Fibroblast of the aortic adventitia (primary cell): Measurements from ENCODE around the gene PCSK4. TPM values are rescaled to one million over a fixed set of nuclear protein-coding genes. Genes with fewer than 3 reads are reported as not detected.
A peak's percentile ranks its signal among the peaks of the same experiment; 100 is the strongest.
"Not testable (repeated sequence)": the region's sequence is repeated elsewhere in the genome, so short reads cannot be mapped to it uniquely, and the experiment has no call there.

Source experiments
- DNase-seq: peaks from one replicate; pipeline ENCODE4 v3.0.0-alpha.2; 2010; ENCODE audit warnings: low read depth
- H3K4me3 ChIP-seq: 2 replicates; pipeline ENCODE4 v1.5.1; 2011; ENCODE audit warnings: low read depth, mild to moderate bottlenecking, control low read depth, low read length, moderate library complexity
- CTCF ChIP-seq: IDR thresholded peaks from 2 replicates; pipeline ENCODE4 v1.5.1; 2011; ENCODE audit warnings: mild to moderate bottlenecking, low read length, control low read depth, inconsistent platforms; ENCODE audit not compliant: insufficient read depth
- total RNA-seq: library from RNA; depleted of rRNA; stranded (reverse); fragments of >200 nt; gene quantifications from 2 replicates; pipeline ENCODE4 v1.2.3, GENCODE V29; 2012; ENCODE audit warnings: low replicate concordance

The PCSK4 gene
- total RNA-seq, 1 donor: 2.2 TPM

DNA sequence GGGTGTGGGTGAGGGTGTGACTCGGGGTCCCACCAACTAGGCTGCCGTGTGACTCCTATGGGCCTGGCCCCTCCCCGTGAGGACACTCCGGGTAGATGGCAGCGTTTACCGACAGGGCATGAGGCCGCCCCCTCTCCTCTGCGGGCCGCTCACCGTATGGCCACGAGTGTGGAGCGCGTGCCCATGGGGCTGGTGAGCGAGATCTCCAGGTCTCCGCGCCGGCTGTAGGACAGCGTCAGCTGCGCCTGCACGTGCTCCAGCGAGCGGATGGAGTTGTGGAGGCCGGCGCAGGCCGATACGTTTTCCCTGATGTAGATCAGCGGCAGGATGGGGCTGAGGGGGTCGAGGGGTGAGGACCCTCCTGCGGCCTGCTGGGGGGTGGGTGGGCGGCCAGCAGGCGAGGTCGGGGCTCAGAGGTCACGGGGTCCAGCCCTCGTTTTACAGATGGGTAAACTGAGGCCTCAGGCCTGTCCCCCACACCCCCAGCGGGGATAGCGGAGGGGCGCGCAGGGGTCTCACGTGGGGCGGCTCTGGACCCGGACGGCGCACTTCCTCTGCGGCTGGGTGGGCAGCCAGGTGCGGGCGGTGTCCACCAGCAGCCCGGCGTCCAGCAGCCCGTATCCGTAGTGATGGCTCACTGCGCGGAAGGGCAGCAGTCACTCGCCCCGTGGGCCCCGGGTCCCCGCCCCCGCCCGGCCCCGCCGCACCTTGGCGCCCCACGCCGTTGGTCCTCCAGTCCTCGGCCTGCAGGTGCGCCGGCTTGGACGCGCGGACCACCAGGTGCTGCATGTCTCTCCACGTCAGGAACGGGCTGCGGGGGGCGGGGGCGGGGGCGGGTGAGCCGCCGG is 6.8 kb downstream of the PCSK4 start:
- TF ChIP-seq CTCF: no peak
- no peak overlapping the region for H3K4me3 ChIP-seq
- no peak for DNase-seq

- no peak overlapping the region for H3K4me3 ChIP-seq
- DNase-seq: no peak
- no peak for TF ChIP-seq CTCF
Observed at GRCh38 chr19:1482361-1483130, 7.6 kb downstream of the PCSK4 start.

- DNase-seq: no peak
- no peak overlapping the region for H3K4me3 ChIP-seq
- no peak for TF ChIP-seq CTCF
Observed at GRCh38 chr19:1481893-1482360, 8.2 kb downstream of the PCSK4 start.

- no peak for TF ChIP-seq CTCF
- no peak for DNase-seq
- H3K4me3 ChIP-seq: no peak overlapping the region
Observed at GRCh38 chr19:1481224-1481892, 8.8 kb downstream of the PCSK4 start.

- no peak for TF ChIP-seq CTCF
- peak within 1 kb of the TSS; percentile 89 for H3K4me3 ChIP-seq
- DNase-seq: peak; percentile 89
Observed at GRCh38 chr19:1478934-1479707, 11.0 kb downstream of the PCSK4 start, which contains the start of gene C19orf25. Gene C19orf25, minus strand, starts transcription at chr19:1479215. Its CDS starts 312 bp downstream, at chr19:1478903.

DNA sequence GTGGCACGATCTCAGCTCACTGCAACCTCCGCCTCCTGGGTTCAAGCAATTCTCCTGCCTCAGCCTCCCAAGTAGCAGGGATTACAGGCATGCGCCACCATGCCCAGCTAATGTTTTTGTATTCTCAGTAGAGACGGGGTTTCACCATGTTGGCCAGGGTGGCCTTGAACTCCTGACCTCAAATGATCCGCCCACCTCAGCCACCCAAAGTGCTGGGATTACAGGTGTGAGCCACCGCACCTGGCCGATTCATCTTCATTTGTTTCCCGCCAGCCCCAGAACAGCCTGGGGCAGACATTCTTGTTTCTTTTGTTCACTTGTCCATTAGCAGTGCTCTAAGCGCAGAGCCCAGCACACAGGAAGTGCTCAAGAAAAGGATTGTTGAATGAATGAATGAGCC is 13.1 kb downstream of the PCSK4 start:
- not testable (repeated sequence) for DNase-seq, H3K4me3 ChIP-seq
